ENCODE measurements around the gene TUT1. TPM values are rescaled to one million over a fixed set of nuclear protein-coding genes. Genes with fewer than 3 reads are reported as not detected.
"Not testable (repeated sequence)": the region's sequence is repeated elsewhere in the genome, so short reads cannot be mapped to it uniquely, and the experiment has no call there.

Gene TUT1
- total RNA-seq, 3 donors from 2014 or later (not counting 1 experiment from before 2014, with no cell fraction given) = 20.0 to 28.9 (median 26.2) TPM

DNA sequence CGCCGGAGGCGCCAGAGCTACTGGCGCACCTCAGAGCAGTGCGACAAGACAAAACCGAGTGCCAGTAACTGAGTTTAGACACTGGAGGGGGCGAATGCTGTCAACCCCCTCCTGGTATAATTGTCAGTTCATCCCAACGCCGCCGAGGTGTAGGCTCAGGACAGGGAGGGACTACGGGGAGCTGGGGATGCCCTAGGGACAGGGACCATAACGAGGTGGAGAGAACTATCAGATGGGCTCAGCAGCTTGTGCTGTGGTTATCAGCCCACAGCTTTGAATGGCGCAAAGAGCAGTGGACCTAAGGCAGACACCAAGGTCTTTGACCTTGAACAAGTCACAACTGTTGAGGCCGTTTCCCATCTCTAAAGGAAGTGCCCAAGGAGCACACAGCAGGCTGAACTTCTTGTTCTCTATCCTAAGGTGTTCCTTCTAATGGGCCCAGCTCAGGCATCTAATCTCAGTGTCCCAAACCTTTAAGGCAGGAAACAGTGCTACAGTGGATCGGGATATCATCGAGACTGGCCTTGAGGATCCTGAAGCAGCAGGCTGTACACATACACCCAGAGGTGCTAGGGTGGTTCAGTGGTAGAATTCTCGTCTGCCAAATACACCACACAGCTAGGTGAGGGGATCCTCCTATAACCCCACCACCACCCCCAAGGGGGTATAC, 958 bp upstream of the TUT1 start:
- no peaks in the 10 kb centered on the region for H3K9me3 Mint-ChIP-seq
- peaks cover 32 to 43% of the 10 kb centered on the region in 2 donors for H3K4me1 Mint-ChIP-seq
- H3K36me3 Mint-ChIP-seq = peaks cover 7% of the 10 kb centered on the region
- peak overlapping the region; percentile 98 for H3K4me3 Mint-ChIP-seq
- no peaks in the 10 kb centered on the region for H3K9me3 ChIP-seq (ENCODE audit: control insufficient read depth, insufficient read depth, low read length)
- peak overlapping the region; percentile 94 to 97 for H3K27ac Mint-ChIP-seq
- intact Hi-C loops (cut with micrococcal nuclease) = loop anchor here (5.0 kb wide), 3 partner anchors 85 to 290 kb away; partner anchors contain the start of genes SLC3A2 and UBXN1
- H3K27ac ChIP-seq (ENCODE audit: low read length) = peak overlapping the region; percentile 90
- ATAC-seq (no peak), DNase-seq (no peak)
- TF ChIP-seq, protein P1, sequence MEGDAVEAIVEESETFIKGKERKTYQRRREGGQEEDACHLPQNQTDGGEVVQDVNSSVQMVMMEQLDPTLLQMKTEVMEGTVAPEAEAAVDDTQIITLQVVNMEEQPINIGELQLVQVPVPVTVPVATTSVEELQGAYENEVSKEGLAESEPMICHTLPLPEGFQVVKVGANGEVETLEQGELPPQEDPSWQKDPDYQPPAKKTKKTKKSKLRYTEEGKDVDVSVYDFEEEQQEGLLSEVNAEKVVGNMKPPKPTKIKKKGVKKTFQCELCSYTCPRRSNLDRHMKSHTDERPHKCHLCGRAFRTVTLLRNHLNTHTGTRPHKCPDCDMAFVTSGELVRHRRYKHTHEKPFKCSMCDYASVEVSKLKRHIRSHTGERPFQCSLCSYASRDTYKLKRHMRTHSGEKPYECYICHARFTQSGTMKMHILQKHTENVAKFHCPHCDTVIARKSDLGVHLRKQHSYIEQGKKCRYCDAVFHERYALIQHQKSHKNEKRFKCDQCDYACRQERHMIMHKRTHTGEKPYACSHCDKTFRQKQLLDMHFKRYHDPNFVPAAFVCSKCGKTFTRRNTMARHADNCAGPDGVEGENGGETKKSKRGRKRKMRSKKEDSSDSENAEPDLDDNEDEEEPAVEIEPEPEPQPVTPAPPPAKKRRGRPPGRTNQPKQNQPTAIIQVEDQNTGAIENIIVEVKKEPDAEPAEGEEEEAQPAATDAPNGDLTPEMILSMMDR (IDR thresholded peaks at IDR 0.05) = no peak
- no peaks in the 10 kb centered on the region for H3K27me3 ChIP-seq (ENCODE audit: control insufficient read depth, insufficient read depth, low read length)
- peaks cover 45% of the 10 kb centered on the region for H3K36me3 ChIP-seq (ENCODE audit: control insufficient read depth, insufficient read depth, low read length)
- peaks cover 32% of the 10 kb centered on the region for H3K4me1 ChIP-seq (ENCODE audit: control insufficient read depth, insufficient read depth, low read length)
- 11% methylated on average over 16 of the region's 17 CpGs for WGBS (ENCODE audit: insufficient coverage)
- H3K4me3 ChIP-seq (ENCODE audit: low read length) = peak overlapping the region; percentile 58
- H3K27me3 Mint-ChIP-seq (ENCODE audit: low read depth in 2 of 2) = no peaks in the 10 kb centered on the region

DNA sequence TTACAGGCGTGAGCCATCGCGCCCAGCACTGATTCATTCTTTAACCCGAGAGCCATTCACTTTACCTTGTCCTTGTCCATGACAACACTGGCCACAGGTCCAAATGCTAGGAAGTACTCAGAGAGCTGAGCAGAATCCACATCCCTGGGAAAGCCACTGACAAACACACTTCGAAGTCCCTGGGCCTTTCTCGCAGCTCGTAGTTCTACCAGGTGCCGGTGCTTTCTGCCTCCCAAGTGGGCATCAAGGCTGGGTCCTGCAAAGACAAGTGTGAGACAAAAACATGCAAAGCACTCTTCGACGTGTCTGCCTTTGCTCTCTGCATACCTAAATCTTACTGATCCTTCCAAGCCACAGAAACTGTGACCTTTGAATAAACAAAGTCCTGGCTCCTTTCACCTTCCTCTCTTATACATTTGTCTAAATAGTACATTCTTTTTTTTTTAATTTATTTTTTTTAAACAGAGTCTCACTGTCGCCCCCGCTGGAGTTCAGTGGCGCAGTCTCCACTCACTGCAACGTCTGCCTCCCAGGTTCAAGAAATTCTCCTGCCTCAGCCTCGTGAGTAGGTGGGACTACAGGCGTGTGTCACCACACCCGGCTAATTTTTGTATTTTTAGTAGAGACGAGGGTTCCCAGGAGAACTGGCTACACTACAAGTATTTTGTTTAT, 2.2 kb downstream of the TUT1 start:
- TF ChIP-seq, protein P1 (IDR thresholded peaks at IDR 0.05) = no peak
- WGBS (ENCODE audit: insufficient coverage) = 79% methylated on average over 15 of the region's 18 CpGs
- no peak overlapping the region for H3K27ac ChIP-seq (ENCODE audit: low read length)
- peaks cover 27 to 34% of the 10 kb centered on the region in 2 donors for H3K4me1 Mint-ChIP-seq
- no peak overlapping the region for H3K4me3 ChIP-seq (ENCODE audit: low read length)
- no peaks in the 10 kb centered on the region for H3K36me3 Mint-ChIP-seq
- peaks cover 32% of the 10 kb centered on the region for H3K4me1 ChIP-seq (ENCODE audit: control insufficient read depth, insufficient read depth, low read length)
- intact Hi-C loops (cut with micrococcal nuclease) = no loop called here
- ATAC-seq (no peak), DNase-seq (peak in 1 of 2 donors; percentile 43)
- no peaks in the 10 kb centered on the region for H3K27me3 Mint-ChIP-seq (ENCODE audit: low read depth in 2 of 2)
- H3K9me3 Mint-ChIP-seq = no peaks in the 10 kb centered on the region
- H3K36me3 ChIP-seq (ENCODE audit: control insufficient read depth, insufficient read depth, low read length) = peaks cover 23% of the 10 kb centered on the region
- H3K9me3 ChIP-seq (ENCODE audit: control insufficient read depth, insufficient read depth, low read length) = no peaks in the 10 kb centered on the region
- H3K4me3 Mint-ChIP-seq = peak overlapping the region; percentile 98
- H3K27ac Mint-ChIP-seq = peak overlapping the region in 1 of 2 donors; percentile 97
- H3K27me3 ChIP-seq (ENCODE audit: control insufficient read depth, insufficient read depth, low read length) = no peaks in the 10 kb centered on the region

DNA sequence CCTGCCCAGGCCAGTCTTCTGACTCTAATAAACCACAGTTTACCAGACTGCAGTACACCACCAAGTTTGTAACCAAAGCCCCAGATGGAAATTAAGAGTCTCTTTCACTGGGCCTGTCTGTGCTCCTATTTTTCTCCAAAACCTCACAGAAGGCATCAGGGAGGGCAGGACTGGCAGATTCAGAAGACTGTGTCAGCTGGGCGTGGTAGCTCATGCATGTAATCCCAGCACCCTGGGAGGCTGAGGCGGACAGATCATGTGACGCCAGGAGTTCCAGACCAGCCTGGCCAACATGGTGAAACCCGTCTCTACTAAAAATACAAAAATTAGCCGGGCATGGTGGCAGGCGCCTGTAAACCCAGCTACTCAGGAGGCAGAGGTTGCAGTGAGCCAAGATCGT, 6.0 kb downstream of the TUT1 start:
- H3K4me3 Mint-ChIP-seq; H3K27ac ChIP-seq (ENCODE audit: low read length); H3K4me3 ChIP-seq (ENCODE audit: low read length); H3K4me1 ChIP-seq (ENCODE audit: control insufficient read depth, insufficient read depth, low read length); ATAC-seq; H3K27ac Mint-ChIP-seq; DNase-seq; H3K27me3 ChIP-seq (ENCODE audit: control insufficient read depth, insufficient read depth, low read length); H3K4me1 Mint-ChIP-seq; H3K9me3 Mint-ChIP-seq; H3K9me3 ChIP-seq (ENCODE audit: control insufficient read depth, insufficient read depth, low read length); H3K36me3 Mint-ChIP-seq; H3K27me3 Mint-ChIP-seq (ENCODE audit: low read depth in 2 of 2); intact Hi-C loops (cut with micrococcal nuclease): not testable (repeated sequence)
- peaks cover 30% of the 10 kb centered on the region for H3K36me3 ChIP-seq (ENCODE audit: control insufficient read depth, insufficient read depth, low read length)
- 98% methylated on average over 7 of the region's 7 CpGs for WGBS (ENCODE audit: insufficient coverage)

DNA sequence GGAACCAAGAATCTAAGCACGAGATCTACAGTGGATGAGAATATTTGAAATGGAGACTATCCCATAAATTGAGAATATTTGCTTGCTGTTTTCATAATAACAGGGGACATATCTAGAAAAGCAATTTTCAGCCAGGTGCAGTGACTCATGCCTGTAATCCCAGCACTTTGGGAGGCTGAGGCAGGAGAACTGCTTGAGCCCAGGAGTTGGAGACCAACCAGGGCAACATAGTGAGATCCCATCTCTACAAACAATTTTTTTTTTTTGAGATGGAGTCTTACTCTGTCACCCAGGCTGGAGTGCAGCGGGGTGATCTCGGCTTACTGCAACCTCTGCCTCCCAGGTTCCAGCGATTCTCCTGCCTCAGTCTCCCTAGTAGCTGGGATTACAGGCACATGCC, 9.6 kb downstream of the TUT1 start:
- ATAC-seq; H3K27me3 Mint-ChIP-seq (ENCODE audit: low read depth in 2 of 2); H3K4me3 Mint-ChIP-seq; H3K27ac Mint-ChIP-seq; intact Hi-C loops (cut with micrococcal nuclease); H3K9me3 Mint-ChIP-seq; H3K36me3 Mint-ChIP-seq; H3K27me3 ChIP-seq (ENCODE audit: control insufficient read depth, insufficient read depth, low read length); H3K9me3 ChIP-seq (ENCODE audit: control insufficient read depth, insufficient read depth, low read length); DNase-seq; H3K4me1 ChIP-seq (ENCODE audit: control insufficient read depth, insufficient read depth, low read length); H3K4me3 ChIP-seq (ENCODE audit: low read length); H3K27ac ChIP-seq (ENCODE audit: low read length); H3K4me1 Mint-ChIP-seq: not testable (repeated sequence)
- peaks cover 36% of the 10 kb centered on the region for H3K36me3 ChIP-seq (ENCODE audit: control insufficient read depth, insufficient read depth, low read length)
- WGBS (ENCODE audit: insufficient coverage) = 97% methylated on average over 4 of the region's 4 CpGs

All from natural killer cell (primary cell).